Smooth muscle cell (in vitro differentiated cells): Measurements from ENCODE around the gene RBMS3. TPM values are rescaled to one million over a fixed set of nuclear protein-coding genes. Genes with fewer than 3 reads are reported as not detected.
"Not testable (repeated sequence)": the region's sequence is repeated elsewhere in the genome, so short reads cannot be mapped to it uniquely, and the experiment has no call there.

Experiments used
- DNase-seq: peaks from one replicate; lab custom pipeline; 2025; ENCODE audit not compliant: unreplicated experiment; lab: John Stamatoyannopoulos, UW
- H2AFZ ChIP-seq: fragments of 200-600 bp; sonication (generic); 2 replicates; pipeline ENCODE4 v1.6.0; 2016; ENCODE audit warnings: antibody characterized with exemption, low read depth, mild to moderate bottlenecking
- H3F3A ChIP-seq: fragments of 200-600 bp; sonication (generic); 2 replicates; pipeline ENCODE4 v1.6.0; 2017; ENCODE audit warnings: antibody characterized with exemption, low read depth
- H3K27ac ChIP-seq: fragments of 200-600 bp; sonication (generic); 2 replicates; pipeline ENCODE4 v1.5.1; 2016; ENCODE audit warnings: low read depth, mild to moderate bottlenecking
- H3K27me3 ChIP-seq: fragments of 200-600 bp; sonication (generic); 2 replicates; pipeline ENCODE4 v1.6.1; 2016; ENCODE audit warnings: low read depth, mild to moderate bottlenecking
- H3K36me3 ChIP-seq: fragments of 200-600 bp; sonication (generic); 2 replicates; pipeline ENCODE4 v1.5.1; 2016; ENCODE audit warnings: low read depth
- H3K4me1 ChIP-seq: fragments of 200-600 bp; sonication (generic); 2 replicates; pipeline ENCODE4 v1.5.1; 2016; ENCODE audit warnings: low read depth
- H3K4me2 ChIP-seq: fragments of 200-600 bp; sonication (generic); 2 replicates; pipeline ENCODE4 v1.6.0; 2016; ENCODE audit warnings: mild to moderate bottlenecking
- H3K4me3 ChIP-seq: fragments of 200-600 bp; sonication (generic); 2 replicates; pipeline ENCODE4 v1.5.1; 2016; ENCODE audit warnings: mild to moderate bottlenecking
- H3K79me2 ChIP-seq: fragments of 200-600 bp; sonication (generic); 2 replicates; pipeline ENCODE4 v1.6.0; 2016; ENCODE audit warnings: low read depth, mild to moderate bottlenecking
- H3K9ac ChIP-seq: fragments of 200-600 bp; sonication (generic); 2 replicates; pipeline ENCODE4 v1.6.0; 2016; ENCODE audit warnings: low read depth
- H3K9me3 ChIP-seq: fragments of 200-600 bp; sonication (generic); replicated peaks from 2 replicates; pipeline ENCODE4 v1.5.1; 2016; ENCODE audit warnings: low read depth
- H4K20me1 ChIP-seq: fragments of 200-600 bp; sonication (generic); 2 replicates; pipeline ENCODE4 v1.6.0; 2016; ENCODE audit warnings: low read depth
- WGBS: methylation state at CpG from one replicate; pipeline ENCODE4 v1.1.7; 2016; ENCODE audit warnings: low lambda C conversion rate; 5-methylcytosine and 5-hydroxymethylcytosine counted together
- polyA plus RNA-seq: library from polyadenylated mRNA; unstranded; fragments of >200 nt; fragmentation: Nextera tagmentation; extraction: Ambion mirVana; gene quantifications from 2 replicates; pipeline ENCODE4 v1.2.1, GENCODE V29; 2016
- total RNA-seq: library from RNA; depleted of rRNA; stranded (reverse); fragments of >200 nt; gene quantifications from 2 replicates; pipeline ENCODE4 v1.2.3, GENCODE V29; 2014
- TF ChIP-seq, protein P1 (sequence below): fragments of 200-600 bp; sonication (generic); IDR thresholded peaks from 2 replicates; pipeline ENCODE4 v1.5.1; 2017; ENCODE audit warnings: borderline replicate concordance, mild to moderate bottlenecking, antibody characterized with exemption; ENCODE audit not compliant: insufficient read depth, poor library complexity, severe bottlenecking

RBMS3 gene
- total and polyA plus RNA-seq, 2 experiments from 2014 or later = 42.9 to 50.6 TPM

DNA sequence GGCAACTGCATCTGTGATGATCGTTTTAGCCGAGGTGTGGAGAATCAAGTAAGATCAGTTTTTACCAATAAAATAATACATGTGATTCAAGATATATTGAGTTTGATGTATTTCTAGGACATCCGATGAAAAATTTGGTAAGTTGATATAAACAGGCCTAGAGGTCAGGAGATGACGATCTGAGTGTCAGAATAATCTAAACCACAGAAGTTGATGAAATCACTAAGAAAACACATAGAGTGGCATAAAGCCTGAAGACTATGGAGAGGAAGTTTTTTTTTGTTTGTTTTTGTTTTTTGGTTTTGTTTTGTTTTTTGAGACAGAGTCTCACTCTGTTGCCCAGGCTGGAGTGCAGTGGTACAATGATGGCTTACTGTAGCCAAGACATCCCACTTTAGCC is 235.3 kb downstream of the RBMS3 start:
- H3K79me2 ChIP-seq = peaks cover 61% of the 10 kb centered on the region
- no peak overlapping the region for H3K4me3 ChIP-seq
- peaks cover 13% of the 10 kb centered on the region for H3K4me1 ChIP-seq
- peaks cover 17% of the 10 kb centered on the region for H3F3A ChIP-seq
- no peak overlapping the region for H3K27ac ChIP-seq
- no peaks in the 10 kb centered on the region for H3K9me3 ChIP-seq
- no peaks in the 10 kb centered on the region for H3K27me3 ChIP-seq
- H2AFZ ChIP-seq = no peak overlapping the region
- peaks cover under 1% of the 10 kb centered on the region for H4K20me1 ChIP-seq
- H3K4me2 ChIP-seq = no peak overlapping the region
- no peaks in the 10 kb centered on the region for H3K36me3 ChIP-seq
- no peak for DNase-seq
- TF ChIP-seq, protein P1, sequence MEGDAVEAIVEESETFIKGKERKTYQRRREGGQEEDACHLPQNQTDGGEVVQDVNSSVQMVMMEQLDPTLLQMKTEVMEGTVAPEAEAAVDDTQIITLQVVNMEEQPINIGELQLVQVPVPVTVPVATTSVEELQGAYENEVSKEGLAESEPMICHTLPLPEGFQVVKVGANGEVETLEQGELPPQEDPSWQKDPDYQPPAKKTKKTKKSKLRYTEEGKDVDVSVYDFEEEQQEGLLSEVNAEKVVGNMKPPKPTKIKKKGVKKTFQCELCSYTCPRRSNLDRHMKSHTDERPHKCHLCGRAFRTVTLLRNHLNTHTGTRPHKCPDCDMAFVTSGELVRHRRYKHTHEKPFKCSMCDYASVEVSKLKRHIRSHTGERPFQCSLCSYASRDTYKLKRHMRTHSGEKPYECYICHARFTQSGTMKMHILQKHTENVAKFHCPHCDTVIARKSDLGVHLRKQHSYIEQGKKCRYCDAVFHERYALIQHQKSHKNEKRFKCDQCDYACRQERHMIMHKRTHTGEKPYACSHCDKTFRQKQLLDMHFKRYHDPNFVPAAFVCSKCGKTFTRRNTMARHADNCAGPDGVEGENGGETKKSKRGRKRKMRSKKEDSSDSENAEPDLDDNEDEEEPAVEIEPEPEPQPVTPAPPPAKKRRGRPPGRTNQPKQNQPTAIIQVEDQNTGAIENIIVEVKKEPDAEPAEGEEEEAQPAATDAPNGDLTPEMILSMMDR = no peak
- WGBS = 90% methylated on average over 4 of the region's 4 CpGs
- no peak overlapping the region for H3K9ac ChIP-seq

DNA sequence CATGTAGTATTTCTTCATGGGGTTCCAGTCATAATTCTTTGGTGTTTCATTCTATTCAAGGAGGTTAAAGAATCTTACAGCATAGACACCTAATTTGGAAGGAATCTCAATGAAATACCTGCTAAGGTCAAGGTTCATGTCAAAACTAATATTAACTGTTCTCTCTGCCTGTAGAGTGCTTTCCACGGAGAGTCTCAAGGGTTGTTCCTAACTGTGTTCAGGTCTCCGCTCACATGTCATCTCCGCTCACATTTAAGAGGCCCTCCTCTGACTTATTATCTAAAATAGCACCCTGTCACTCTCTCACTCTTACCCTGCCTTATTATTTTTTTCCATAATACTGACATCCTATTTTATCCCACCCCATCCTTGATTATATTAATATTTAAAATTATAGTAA is 239.9 kb downstream of the RBMS3 start:
- TF ChIP-seq, protein P1 = no peak
- Histone ChIP-seq H3F3A (peaks cover 13% of the 10 kb centered on the region), H3K4me2 (peak overlapping the region; percentile 76), H3K27me3 (no peaks in the 10 kb centered on the region), H3K4me3 (no peak overlapping the region), H2AFZ (no peak overlapping the region), H3K9ac (no peak overlapping the region), H3K36me3 (no peaks in the 10 kb centered on the region), H3K27ac (peak overlapping the region; percentile 51), H3K9me3 (no peaks in the 10 kb centered on the region), H3K79me2 (peaks cover 65% of the 10 kb centered on the region), H3K4me1 (no peaks in the 10 kb centered on the region), H4K20me1 (peaks cover 8% of the 10 kb centered on the region)
- no peak for DNase-seq
- 95% methylated on average over 3 of the region's 3 CpGs for whole genome bisulfite sequencing

DNA sequence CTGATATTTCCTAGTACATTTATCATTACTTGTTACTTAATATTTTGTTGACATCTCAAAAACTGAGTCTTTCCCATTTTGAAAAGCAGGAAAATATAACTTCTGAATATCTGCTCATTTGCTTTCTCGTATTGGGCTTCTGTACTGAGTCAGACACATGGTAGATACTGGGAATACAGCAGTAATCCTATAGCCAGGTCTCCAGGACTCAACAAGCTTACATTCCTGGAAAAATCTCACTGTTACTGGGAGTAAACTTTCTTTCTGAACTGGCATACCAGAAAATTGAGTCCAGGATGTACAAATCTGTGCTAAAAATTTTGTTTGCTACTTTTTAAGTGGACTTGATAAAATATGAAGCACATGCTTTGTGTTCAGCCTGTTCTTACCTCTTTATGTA is 240.4 kb downstream of the RBMS3 start:
- no peak for DNase-seq
- Histone ChIP-seq H3K27ac (peak overlapping the region; percentile 51), H3F3A (peaks cover 13% of the 10 kb centered on the region), H3K9ac (no peak overlapping the region), H3K27me3 (no peaks in the 10 kb centered on the region), H3K4me1 (no peaks in the 10 kb centered on the region), H3K79me2 (peaks cover 63% of the 10 kb centered on the region), H2AFZ (no peak overlapping the region), H3K9me3 (no peaks in the 10 kb centered on the region), H3K4me2 (peak overlapping the region; percentile 76), H4K20me1 (peaks cover 8% of the 10 kb centered on the region), H3K36me3 (no peaks in the 10 kb centered on the region), H3K4me3 (no peak overlapping the region)
- TF ChIP-seq, protein P1 = no peak
- WGBS = 16% methylated on average over 1 of the region's 1 CpG

DNA sequence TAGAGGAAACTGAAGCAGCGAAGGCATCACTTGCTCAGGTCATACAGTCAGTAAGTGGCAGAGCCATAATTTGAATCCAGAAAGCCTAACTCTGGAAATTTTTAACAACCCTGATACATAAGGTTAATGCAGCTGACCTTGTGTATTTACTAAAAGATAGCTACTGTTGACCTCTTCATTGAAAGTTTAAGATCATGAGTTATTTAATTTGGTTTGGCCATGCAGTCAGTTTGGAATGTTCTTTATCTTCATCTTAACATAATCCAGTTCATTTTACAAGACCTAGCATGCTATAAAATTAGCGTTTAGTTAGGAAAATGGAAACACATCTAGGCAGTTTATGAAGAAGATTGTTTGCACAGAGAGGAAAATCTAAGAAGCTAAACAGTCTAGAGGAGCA is 240.9 kb downstream of the RBMS3 start:
- Histone ChIP-seq H4K20me1 (peaks cover 8% of the 10 kb centered on the region), H3K27ac (peak overlapping the region; percentile 51), H3K9ac (no peak overlapping the region), H3F3A (peaks cover 13% of the 10 kb centered on the region), H2AFZ (no peak overlapping the region), H3K36me3 (no peaks in the 10 kb centered on the region), H3K79me2 (peaks cover 62% of the 10 kb centered on the region), H3K9me3 (no peaks in the 10 kb centered on the region), H3K4me3 (no peak overlapping the region), H3K4me1 (no peaks in the 10 kb centered on the region), H3K4me2 (peak overlapping the region; percentile 76), H3K27me3 (no peaks in the 10 kb centered on the region)
- 33% methylated on average over 2 of the region's 2 CpGs for WGBS
- TF ChIP-seq, protein P1 = no peak
- no peak for DNase-seq

DNA sequence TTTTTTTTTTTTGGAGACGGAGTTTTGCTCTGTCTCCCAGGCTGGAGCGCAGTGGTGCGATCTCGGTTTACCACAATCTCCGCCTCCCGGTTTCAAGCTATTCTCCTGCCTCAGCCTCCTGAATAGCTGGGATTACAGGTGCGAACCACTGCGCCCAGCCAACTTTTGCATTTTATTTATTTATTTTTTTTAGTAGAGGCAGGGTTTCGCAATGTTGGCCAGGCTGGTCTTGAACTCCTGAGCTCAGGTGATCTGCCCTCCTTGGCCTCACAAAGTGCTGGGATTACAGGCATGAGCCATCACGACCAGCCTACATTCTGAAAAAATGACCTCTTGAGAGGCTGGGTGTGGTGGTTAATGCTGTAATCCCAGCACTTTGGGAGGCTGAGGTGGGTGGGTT is 243.6 kb downstream of the RBMS3 start:
- H3K79me2 ChIP-seq = peaks cover 54% of the 10 kb centered on the region
- 94% methylated on average over 10 of the region's 10 CpGs for WGBS

More for the DNA sequence above, 243.6 kb downstream of the RBMS3 start:
- H2AFZ ChIP-seq, H3K27me3 ChIP-seq, H3K4me2 ChIP-seq, H3K9ac ChIP-seq, H3K27ac ChIP-seq, H4K20me1 ChIP-seq, H3K4me3 ChIP-seq, H3K36me3 ChIP-seq, DNase-seq, H3K4me1 ChIP-seq, H3K9me3 ChIP-seq: not testable (repeated sequence)
- H3F3A ChIP-seq = peaks cover 13% of the 10 kb centered on the region
